Right cardiac atrium (tissue), 5 donors: ENCODE measurements around the gene KRTAP12-4. TPM values are rescaled to one million over a fixed set of nuclear protein-coding genes. Genes with fewer than 3 reads are reported as not detected.

Experiments used
- polyA plus RNA-seq: library from polyadenylated mRNA; stranded (reverse); fragments of 200-250 nt; gene quantifications from one replicate; pipeline ENCODE4 v1.2.3, GENCODE V29; 2013
- total RNA-seq, 4 donors: library from RNA; stranded (reverse); fragmentation: NEBNext Ultra II Directional; extraction: Animal tissue kit (Norgen Biotek cat#: 25700); gene quantifications; one replicate each; pipeline ENCODE4 v1.2.1, GENCODE V29; 2021
- donor health status: healthy with polysubstance abuse.
- donor health status: DM: no; HTN: yes; CAD: no.
- donor health status: DM: no; HTN: no; CAD: no.
- donor health status: DM: no; HTN: yes; CAD: no; lungs with severe emphysema.
- donor health status: DM: yes; HTN: yes; CAD: no.

KRTAP12-4 gene
- total and polyA plus RNA-seq, 5 donors: not detected

Other genes with a start within 250 kb of the KRTAP12-4 start
- gene LRRC3, start 199.1 kb downstream of the KRTAP12-4 start, total RNA-seq: 1 to 10 TPM in 3 of 4 donors, under 1 TPM in 1; 0.89 to 1.1 (median 1.0) TPM
- 0.93 TPM for gene LRRC3, start 199.1 kb downstream of the KRTAP12-4 start, polyA plus RNA-seq
- gene KRTAP10-1, start 114.5 kb downstream of the KRTAP12-4 start, total RNA-seq: not detected
- gene KRTAP10-1, start 114.5 kb downstream of the KRTAP12-4 start, polyA plus RNA-seq: not detected
- gene KRTAP10-2, start 103.2 kb downstream of the KRTAP12-4 start, total RNA-seq: not detected
- 0.11 TPM for gene KRTAP10-2, start 103.2 kb downstream of the KRTAP12-4 start, polyA plus RNA-seq
- not detected for gene KRTAP10-3, start 95.9 kb downstream of the KRTAP12-4 start, total RNA-seq
- not detected for gene KRTAP10-3, start 95.9 kb downstream of the KRTAP12-4 start, polyA plus RNA-seq
- gene KRTAP10-4, start 80.9 kb downstream of the KRTAP12-4 start, total RNA-seq: not detected
- gene KRTAP10-4, start 80.9 kb downstream of the KRTAP12-4 start, polyA plus RNA-seq: not detected
- not detected for gene KRTAP10-5, start 74.1 kb downstream of the KRTAP12-4 start, total RNA-seq
- gene KRTAP10-5, start 74.1 kb downstream of the KRTAP12-4 start, polyA plus RNA-seq: not detected
- gene KRTAP10-6, start 62.2 kb downstream of the KRTAP12-4 start, total RNA-seq: not detected
- gene KRTAP10-6, start 62.2 kb downstream of the KRTAP12-4 start, polyA plus RNA-seq: not detected
- not detected for gene KRTAP10-7, start 54.1 kb downstream of the KRTAP12-4 start, total RNA-seq
- not detected for gene KRTAP10-7, start 54.1 kb downstream of the KRTAP12-4 start, polyA plus RNA-seq
- not detected for gene KRTAP10-8, start 42.6 kb downstream of the KRTAP12-4 start, total RNA-seq
- not detected for gene KRTAP10-8, start 42.6 kb downstream of the KRTAP12-4 start, polyA plus RNA-seq
- not detected for gene KRTAP10-9, start 27.6 kb downstream of the KRTAP12-4 start, total RNA-seq
- not detected for gene KRTAP10-9, start 27.6 kb downstream of the KRTAP12-4 start, polyA plus RNA-seq
- not detected for gene KRTAP10-10, start 17.3 kb downstream of the KRTAP12-4 start, total RNA-seq
- gene KRTAP10-10, start 17.3 kb downstream of the KRTAP12-4 start, polyA plus RNA-seq: not detected
- gene KRTAP10-11, start 8.2 kb downstream of the KRTAP12-4 start, total RNA-seq: not detected
- not detected for gene KRTAP10-11, start 8.2 kb downstream of the KRTAP12-4 start, polyA plus RNA-seq
- not detected for gene KRTAP12-3, start 3.3 kb upstream of the KRTAP12-4 start, total RNA-seq
- gene KRTAP12-3, start 3.3 kb upstream of the KRTAP12-4 start, polyA plus RNA-seq: not detected
- gene KRTAP12-2, start 12.3 kb upstream of the KRTAP12-4 start, total RNA-seq: not detected
- gene KRTAP12-2, start 12.3 kb upstream of the KRTAP12-4 start, polyA plus RNA-seq: not detected
- not detected for gene KRTAP12-1, start 27.5 kb upstream of the KRTAP12-4 start, total RNA-seq
- not detected for gene KRTAP12-1, start 27.5 kb upstream of the KRTAP12-4 start, polyA plus RNA-seq
- not detected for gene KRTAP10-12, start 42.5 kb upstream of the KRTAP12-4 start, total RNA-seq
- not detected for gene KRTAP10-12, start 42.5 kb upstream of the KRTAP12-4 start, polyA plus RNA-seq
- 1 to 10 TPM in 3 of 4 donors, under 1 TPM in 1; 0.29 to 4.6 (median 1.3) TPM for gene TSPEAR, start 56.9 kb upstream of the KRTAP12-4 start, total RNA-seq
- gene TSPEAR, start 56.9 kb upstream of the KRTAP12-4 start, polyA plus RNA-seq: 2.2 TPM
- gene UBE2G2, start 147.2 kb upstream of the KRTAP12-4 start, total RNA-seq: 10 to 100 TPM; 57.0 to 69.8 (median 64.7) TPM
- gene UBE2G2, start 147.2 kb upstream of the KRTAP12-4 start, polyA plus RNA-seq: 39.6 TPM
- gene SUMO3, start 163.4 kb upstream of the KRTAP12-4 start, total RNA-seq: 10 to 100 TPM; 74.4 to 87.8 (median 84.1) TPM
- gene SUMO3, start 163.4 kb upstream of the KRTAP12-4 start, polyA plus RNA-seq: 53.3 TPM
- 100 to 1,000 TPM; 192 to 206 (median 197) TPM for gene PTTG1IP, start 219.0 kb upstream of the KRTAP12-4 start, total RNA-seq
- 172 TPM for gene PTTG1IP, start 219.0 kb upstream of the KRTAP12-4 start, polyA plus RNA-seq